Bronchial epithelial cell (primary cell): ENCODE measurements around the gene ZNF780B. TPM values are rescaled to one million over a fixed set of nuclear protein-coding genes. Genes with fewer than 3 reads are reported as not detected.

Experiments used
- DNase-seq: peaks from one replicate; pipeline ENCODE4 v3.0.0-alpha.2; 2010; ENCODE audit warnings: low read depth
- FAIRE-seq: peaks from 2 replicates; lab custom pipeline; 2011; peaks lifted over from hg19 to GRCh38; lab: Jason Lieb, UNC
- H3K27me3 ChIP-seq: 2 replicates; pipeline ENCODE4 v1.5.1; 2011; ENCODE audit warnings: low read length; ENCODE audit not compliant: control insufficient read depth, insufficient read depth
- H3K36me3 ChIP-seq: 2 replicates; pipeline ENCODE4 v1.5.1; 2011; ENCODE audit warnings: low read length; ENCODE audit not compliant: control insufficient read depth, insufficient read depth
- H3K4me3 ChIP-seq: 2 replicates; pipeline ENCODE4 v1.5.1; 2011; ENCODE audit warnings: mild to moderate bottlenecking, low read depth, low read length, control low read depth
- total RNA-seq: library from RNA; depleted of rRNA; stranded (reverse); fragments of >200 nt; gene quantifications from 2 replicates; pipeline ENCODE4 v1.2.1, GENCODE V29; 2014
- TF ChIP-seq, protein P1 (sequence below): IDR thresholded peaks from 2 replicates; pipeline ENCODE4 v1.5.1; 2011; ENCODE audit warnings: mild to moderate bottlenecking, moderate library complexity, low read length, control low read depth, inconsistent platforms; ENCODE audit not compliant: insufficient read depth, severe bottlenecking

ZNF780B gene
- total RNA-seq, 1 donor from 2014 or later: 7.9 TPM

DNA sequence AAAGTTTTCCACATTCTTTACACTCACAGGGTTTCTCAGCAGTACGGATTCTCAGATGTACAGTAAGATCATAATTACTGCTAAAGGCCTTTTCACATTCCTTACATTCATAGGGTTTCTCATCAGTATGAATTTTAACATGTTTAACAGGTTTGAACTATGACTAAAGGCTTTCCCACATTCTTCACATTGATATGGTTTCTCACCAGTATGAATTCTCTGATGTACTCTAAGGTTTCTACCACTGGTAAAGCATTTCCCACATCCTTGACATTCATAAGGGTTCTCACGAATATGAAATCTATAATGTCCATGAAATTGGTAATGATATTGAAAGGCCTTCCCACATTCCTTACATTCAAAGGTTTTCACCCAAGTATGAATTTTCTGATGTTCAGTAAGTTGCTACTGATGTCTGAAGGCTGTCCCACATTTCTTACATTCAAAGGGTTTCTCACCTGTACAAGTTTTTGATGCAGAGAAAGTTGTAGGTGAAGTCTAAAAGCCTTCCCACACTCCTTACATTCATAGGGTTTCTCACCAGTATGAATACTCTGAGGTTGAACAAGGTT lies 22.0 kb downstream of the ZNF780B start:
- FAIRE-seq (no peak), DNase-seq (no peak)
- Histone ChIP-seq H3K27me3 (no peaks in the 10 kb centered on the region), H3K4me3 (no peak overlapping the region), H3K36me3 (no peaks in the 10 kb centered on the region)
- TF ChIP-seq, protein P1, sequence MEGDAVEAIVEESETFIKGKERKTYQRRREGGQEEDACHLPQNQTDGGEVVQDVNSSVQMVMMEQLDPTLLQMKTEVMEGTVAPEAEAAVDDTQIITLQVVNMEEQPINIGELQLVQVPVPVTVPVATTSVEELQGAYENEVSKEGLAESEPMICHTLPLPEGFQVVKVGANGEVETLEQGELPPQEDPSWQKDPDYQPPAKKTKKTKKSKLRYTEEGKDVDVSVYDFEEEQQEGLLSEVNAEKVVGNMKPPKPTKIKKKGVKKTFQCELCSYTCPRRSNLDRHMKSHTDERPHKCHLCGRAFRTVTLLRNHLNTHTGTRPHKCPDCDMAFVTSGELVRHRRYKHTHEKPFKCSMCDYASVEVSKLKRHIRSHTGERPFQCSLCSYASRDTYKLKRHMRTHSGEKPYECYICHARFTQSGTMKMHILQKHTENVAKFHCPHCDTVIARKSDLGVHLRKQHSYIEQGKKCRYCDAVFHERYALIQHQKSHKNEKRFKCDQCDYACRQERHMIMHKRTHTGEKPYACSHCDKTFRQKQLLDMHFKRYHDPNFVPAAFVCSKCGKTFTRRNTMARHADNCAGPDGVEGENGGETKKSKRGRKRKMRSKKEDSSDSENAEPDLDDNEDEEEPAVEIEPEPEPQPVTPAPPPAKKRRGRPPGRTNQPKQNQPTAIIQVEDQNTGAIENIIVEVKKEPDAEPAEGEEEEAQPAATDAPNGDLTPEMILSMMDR: no peak

GRCh38 chr19:40026597-40026970 lies 29.4 kb downstream of the ZNF780B start:
- FAIRE-seq (no peak), DNase-seq (no peak)
- TF ChIP-seq, protein P1: no peak
- Histone ChIP-seq H3K4me3 (no peak overlapping the region), H3K36me3 (no peaks in the 10 kb centered on the region), H3K27me3 (no peaks in the 10 kb centered on the region)

DNA sequence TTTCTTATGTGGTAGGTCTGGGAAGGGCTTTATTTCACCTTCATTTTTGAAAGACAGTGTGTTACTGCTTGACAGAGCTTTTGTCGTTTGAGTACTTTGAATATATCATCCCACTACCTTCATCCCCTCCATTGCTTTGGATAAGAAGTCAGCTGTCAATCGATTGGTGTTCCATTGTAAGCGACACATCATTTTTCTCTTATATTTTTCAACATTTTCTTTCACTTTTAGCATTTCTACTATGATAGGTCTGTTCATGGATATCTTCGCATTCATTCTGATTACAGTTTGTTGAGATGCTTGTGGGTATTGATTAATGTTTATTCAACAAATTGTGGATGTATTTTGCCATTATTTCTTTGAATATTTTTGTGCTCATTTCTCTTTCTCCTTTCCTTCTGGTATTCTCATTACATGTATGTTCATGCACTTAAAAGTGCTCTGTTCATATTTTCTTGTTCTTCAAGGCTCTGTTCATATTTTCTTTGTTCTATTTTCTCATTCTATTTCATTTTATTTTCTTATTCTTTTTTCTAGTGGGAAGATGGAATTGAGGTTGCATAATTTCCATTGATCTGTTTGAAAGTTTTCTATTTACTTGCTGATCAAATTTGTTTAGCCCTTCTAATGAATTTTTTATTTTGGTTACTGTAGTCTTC lies 30.0 kb downstream of the ZNF780B start:
- Histone ChIP-seq H3K27me3 (no peaks in the 10 kb centered on the region), H3K36me3 (no peaks in the 10 kb centered on the region), H3K4me3 (no peak overlapping the region)
- TF ChIP-seq, protein P1: no peak
- DNase-seq (no peak), FAIRE-seq (no peak)

DNA sequence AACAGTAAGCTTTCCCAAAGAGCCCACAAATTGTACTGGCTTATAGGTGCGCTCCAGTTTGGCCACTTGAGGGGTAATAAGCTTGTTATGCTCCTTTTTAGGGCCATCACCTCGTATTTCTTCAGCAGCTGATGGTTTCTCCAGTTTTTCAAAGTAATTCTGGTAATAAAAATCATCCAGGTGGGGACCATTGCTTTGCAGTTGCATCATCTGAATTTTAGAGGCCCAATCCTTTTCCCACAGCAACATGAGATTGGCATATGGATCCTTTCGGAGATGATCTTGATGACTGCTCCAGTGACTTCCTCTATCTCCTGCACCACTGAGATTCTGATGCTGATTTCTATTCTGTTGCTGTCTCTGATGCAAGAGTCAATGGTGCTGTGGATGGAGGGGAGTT lies 32.1 kb downstream of the ZNF780B start:
- FAIRE-seq (peak; percentile 79), DNase-seq (no peak)
- TF ChIP-seq, protein P1: no peak
- no peaks in the 10 kb centered on the region for H3K36me3 ChIP-seq
- no peaks in the 10 kb centered on the region for H3K27me3 ChIP-seq
- no peak overlapping the region for H3K4me3 ChIP-seq

GRCh38 chr19:40013991-40014390 lies 42.0 kb downstream of the ZNF780B start:
- Histone ChIP-seq H3K27me3 (no peaks in the 10 kb centered on the region), H3K4me3 (no peak overlapping the region), H3K36me3 (no peaks in the 10 kb centered on the region)
- DNase-seq (no peak), FAIRE-seq (no peak)
- TF ChIP-seq, protein P1: no peak
